PFSK-1 (cell line): ENCODE results near the gene ABCB8.

Source experiments
- POLR2AphosphoS5 ChIP-seq: IDR thresholded peaks from 2 replicates; pipeline ENCODE4 v1.6.1; 2012; ENCODE audit warnings: low read depth, mild to moderate bottlenecking, control low read depth, low read length, moderate library complexity
- SIN3A ChIP-seq: IDR thresholded peaks from 2 replicates; pipeline ENCODE4 v1.6.1; 2012; ENCODE audit warnings: mild to moderate bottlenecking, low read length, moderate library complexity, borderline replicate concordance; ENCODE audit not compliant: insufficient read depth
- TAF1 ChIP-seq: IDR thresholded peaks from 2 replicates; pipeline ENCODE4 v1.6.1; 2012; ENCODE audit warnings: low read length, control low read depth, borderline replicate concordance; ENCODE audit not compliant: insufficient read depth
- TF ChIP-seq, protein P1 (sequence below), 2 experiments: IDR thresholded peaks; 2 replicates each; pipeline versions ENCODE4 v1.6.1 to v1.8.0; 2011 to 2012; ENCODE audit warnings: low read depth in 2 of 2, low read length in 2 of 2, control low read depth in 1 of 2, inconsistent platforms in 1 of 2, mild to moderate bottlenecking in 1 of 2, moderate library complexity in 1 of 2; ENCODE audit not compliant: insufficient read depth in 1 of 2

DNA sequence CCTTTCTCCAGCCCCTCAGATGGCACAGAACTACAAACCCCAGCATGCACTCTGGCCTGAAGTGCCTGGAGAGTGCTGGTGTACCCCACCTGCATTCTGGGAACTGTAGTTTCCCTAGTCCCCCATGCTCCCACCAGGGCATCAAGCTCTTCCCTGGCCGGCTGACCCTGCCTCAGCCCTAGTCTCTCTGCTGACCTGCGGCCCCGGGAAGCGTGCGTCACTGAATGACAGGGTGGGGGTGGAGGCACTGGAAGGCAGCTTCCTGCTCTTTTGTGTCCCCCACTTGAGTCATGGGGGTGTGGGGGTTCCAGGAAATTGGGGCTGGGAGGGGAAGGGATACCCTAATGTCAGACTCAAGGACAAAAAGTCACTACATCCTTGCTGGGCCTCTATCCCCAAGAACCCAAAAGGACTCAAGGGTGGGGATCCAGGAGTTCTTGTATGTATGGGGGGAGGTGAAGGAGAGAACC, 35.4 kb upstream of the ABCB8 start:
- TF ChIP-seq, protein P1, sequence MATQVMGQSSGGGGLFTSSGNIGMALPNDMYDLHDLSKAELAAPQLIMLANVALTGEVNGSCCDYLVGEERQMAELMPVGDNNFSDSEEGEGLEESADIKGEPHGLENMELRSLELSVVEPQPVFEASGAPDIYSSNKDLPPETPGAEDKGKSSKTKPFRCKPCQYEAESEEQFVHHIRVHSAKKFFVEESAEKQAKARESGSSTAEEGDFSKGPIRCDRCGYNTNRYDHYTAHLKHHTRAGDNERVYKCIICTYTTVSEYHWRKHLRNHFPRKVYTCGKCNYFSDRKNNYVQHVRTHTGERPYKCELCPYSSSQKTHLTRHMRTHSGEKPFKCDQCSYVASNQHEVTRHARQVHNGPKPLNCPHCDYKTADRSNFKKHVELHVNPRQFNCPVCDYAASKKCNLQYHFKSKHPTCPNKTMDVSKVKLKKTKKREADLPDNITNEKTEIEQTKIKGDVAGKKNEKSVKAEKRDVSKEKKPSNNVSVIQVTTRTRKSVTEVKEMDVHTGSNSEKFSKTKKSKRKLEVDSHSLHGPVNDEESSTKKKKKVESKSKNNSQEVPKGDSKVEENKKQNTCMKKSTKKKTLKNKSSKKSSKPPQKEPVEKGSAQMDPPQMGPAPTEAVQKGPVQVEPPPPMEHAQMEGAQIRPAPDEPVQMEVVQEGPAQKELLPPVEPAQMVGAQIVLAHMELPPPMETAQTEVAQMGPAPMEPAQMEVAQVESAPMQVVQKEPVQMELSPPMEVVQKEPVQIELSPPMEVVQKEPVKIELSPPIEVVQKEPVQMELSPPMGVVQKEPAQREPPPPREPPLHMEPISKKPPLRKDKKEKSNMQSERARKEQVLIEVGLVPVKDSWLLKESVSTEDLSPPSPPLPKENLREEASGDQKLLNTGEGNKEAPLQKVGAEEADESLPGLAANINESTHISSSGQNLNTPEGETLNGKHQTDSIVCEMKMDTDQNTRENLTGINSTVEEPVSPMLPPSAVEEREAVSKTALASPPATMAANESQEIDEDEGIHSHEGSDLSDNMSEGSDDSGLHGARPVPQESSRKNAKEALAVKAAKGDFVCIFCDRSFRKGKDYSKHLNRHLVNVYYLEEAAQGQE (IDR thresholded peaks at IDR 0.05; ENCODE audit: insufficient read depth in 1 of 2, low read depth in 2 of 2, low read length in 2 of 2), result no peak
- TF ChIP-seq TAF1, result no peak
- TF ChIP-seq POLR2AphosphoS5, result no peak
- no peak for TF ChIP-seq SIN3A
